ENCODE measurements around the gene GNAI1.

- TF ChIP-seq, protein P1, sequence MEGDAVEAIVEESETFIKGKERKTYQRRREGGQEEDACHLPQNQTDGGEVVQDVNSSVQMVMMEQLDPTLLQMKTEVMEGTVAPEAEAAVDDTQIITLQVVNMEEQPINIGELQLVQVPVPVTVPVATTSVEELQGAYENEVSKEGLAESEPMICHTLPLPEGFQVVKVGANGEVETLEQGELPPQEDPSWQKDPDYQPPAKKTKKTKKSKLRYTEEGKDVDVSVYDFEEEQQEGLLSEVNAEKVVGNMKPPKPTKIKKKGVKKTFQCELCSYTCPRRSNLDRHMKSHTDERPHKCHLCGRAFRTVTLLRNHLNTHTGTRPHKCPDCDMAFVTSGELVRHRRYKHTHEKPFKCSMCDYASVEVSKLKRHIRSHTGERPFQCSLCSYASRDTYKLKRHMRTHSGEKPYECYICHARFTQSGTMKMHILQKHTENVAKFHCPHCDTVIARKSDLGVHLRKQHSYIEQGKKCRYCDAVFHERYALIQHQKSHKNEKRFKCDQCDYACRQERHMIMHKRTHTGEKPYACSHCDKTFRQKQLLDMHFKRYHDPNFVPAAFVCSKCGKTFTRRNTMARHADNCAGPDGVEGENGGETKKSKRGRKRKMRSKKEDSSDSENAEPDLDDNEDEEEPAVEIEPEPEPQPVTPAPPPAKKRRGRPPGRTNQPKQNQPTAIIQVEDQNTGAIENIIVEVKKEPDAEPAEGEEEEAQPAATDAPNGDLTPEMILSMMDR (IDR thresholded peaks at IDR 0.05) = no peak
- TF ChIP-seq POLR2A (IDR thresholded peaks at IDR 0.05) = no peak
These were observed 4.6 kb downstream of the GNAI1 start for GRCh38 chr7:80139236-80139635.
